NT2/D1 (cell line): ENCODE results near the gene FLII.
"Not testable (repeated sequence)": the region's sequence is repeated elsewhere in the genome, so short reads cannot be mapped to it uniquely, and the experiment has no call there.

Experiments
- DNase-seq: peaks from one replicate; pipeline ENCODE4 v3.0.0-alpha.2; 2011; ENCODE audit warnings: low read depth, low spot score
- H3K27me3 ChIP-seq: 2 replicates; pipeline ENCODE4 v1.6.0; 2011; ENCODE audit warnings: mild to moderate bottlenecking; ENCODE audit not compliant: insufficient read length, insufficient read depth
- H3K36me3 ChIP-seq: 2 replicates; pipeline ENCODE4 v1.6.1; 2011; ENCODE audit warnings: mild to moderate bottlenecking, low read length, mixed read lengths; ENCODE audit not compliant: insufficient read depth, insufficient read length
- H3K4me1 ChIP-seq: 2 replicates; pipeline ENCODE4 v1.5.1; 2011; ENCODE audit not compliant: insufficient read depth, insufficient read length
- H3K4me3 ChIP-seq: 2 replicates; pipeline ENCODE4 v1.5.1; 2011; ENCODE audit warnings: low read depth; ENCODE audit not compliant: insufficient read length
- H3K9ac ChIP-seq: 2 replicates; pipeline ENCODE4 v1.6.0; 2011; ENCODE audit warnings: low read depth; ENCODE audit not compliant: insufficient read length
- H3K9me3 ChIP-seq: 2 replicates; pipeline ENCODE4 v1.5.1; 2011; ENCODE audit warnings: mild to moderate bottlenecking, low read length; ENCODE audit not compliant: insufficient read depth
- SUZ12 ChIP-seq: IDR thresholded peaks from 2 replicates; pipeline ENCODE4 v1.6.1; 2011; ENCODE audit not compliant: insufficient read length, insufficient read depth; ENCODE audit errors: extremely low read depth
- YY1 ChIP-seq: IDR thresholded peaks from 2 replicates; pipeline ENCODE4 v1.6.1; 2011; ENCODE audit not compliant: insufficient read length, insufficient read depth
- ZNF274 ChIP-seq: IDR thresholded peaks from 2 replicates; pipeline ENCODE4 v1.6.1; 2011; ENCODE audit warnings: mild to moderate bottlenecking, low read depth, low read length

The FLII gene

DNA sequence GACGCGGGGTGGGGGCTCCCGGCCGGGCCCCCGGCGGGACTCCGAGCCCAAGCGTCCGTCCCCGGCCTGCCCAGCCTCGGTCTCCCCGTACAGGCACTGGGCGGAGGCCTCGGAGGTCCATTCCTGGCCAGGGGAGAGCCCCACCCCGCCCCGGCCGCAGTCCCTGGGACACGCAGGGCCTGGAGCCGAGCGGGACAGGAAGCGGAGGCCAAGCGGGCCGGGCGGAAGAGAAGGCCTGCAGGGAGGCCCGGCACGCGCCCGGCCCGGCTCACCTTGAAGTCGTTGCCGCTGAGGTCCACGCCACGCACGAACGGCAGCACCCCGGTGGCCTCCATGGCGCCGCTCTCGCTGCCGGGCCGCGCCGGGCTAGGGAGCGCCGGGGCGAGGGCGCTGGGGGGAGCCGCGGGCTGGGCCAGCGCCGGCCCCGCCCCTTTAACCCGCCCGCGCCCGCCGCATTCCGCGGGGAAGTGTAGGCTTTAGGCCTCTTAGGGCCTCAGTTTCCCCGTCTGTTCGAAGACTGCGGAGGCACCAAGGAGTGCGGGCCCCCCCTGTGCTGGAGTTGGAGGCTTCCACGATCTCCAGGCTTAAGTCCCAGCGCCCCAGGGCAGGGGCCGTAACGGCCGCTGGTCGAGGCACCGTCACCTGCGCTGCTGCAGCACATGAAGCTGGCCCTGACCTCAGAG lies at the start of gene FLII:
Gene FLII, minus strand, starts transcription at position 383 of the 683 bp plus-strand sequence. Its CDS starts 48 bp downstream, at position 335.
- Histone ChIP-seq H3K4me1 (no peaks in the 10 kb centered on the region), H3K27me3 (no peaks in the 10 kb centered on the region), H3K9ac (peak within 1 kb of the TSS; percentile 87), H3K4me3 (peak within 1 kb of the TSS; percentile 78), H3K9me3 (no peaks in the 10 kb centered on the region), H3K36me3 (peaks cover 45% of the 10 kb centered on the region)
- TF ChIP-seq SUZ12, result no peak
- no peak for TF ChIP-seq YY1
- no peak for TF ChIP-seq ZNF274
- no peak for DNase-seq

DNA sequence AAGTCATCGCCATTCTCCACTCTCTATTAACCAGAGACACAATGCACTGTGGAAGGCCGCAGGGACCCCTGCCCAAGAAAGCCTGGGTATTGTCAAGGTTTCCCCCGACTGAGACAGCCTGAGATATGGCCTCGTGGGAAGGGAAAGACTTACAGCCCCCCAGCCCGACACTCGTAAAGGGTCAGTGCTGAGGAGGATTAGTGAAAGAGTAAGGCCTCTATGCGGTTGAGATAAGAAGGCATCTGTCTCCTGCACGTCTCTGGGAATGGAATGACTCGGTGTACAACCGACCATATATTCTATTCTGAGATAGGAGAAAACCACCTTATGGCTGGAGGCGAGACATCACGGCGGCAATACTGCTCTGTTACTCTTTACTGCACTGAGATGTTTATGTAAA lies 44.7 kb upstream of the FLII start:
- not testable (repeated sequence) for DNase-seq, H3K27me3 ChIP-seq, H3K9ac ChIP-seq, H3K4me1 ChIP-seq, H3K4me3 ChIP-seq, H3K9me3 ChIP-seq
- peaks cover 84% of the 10 kb centered on the region for H3K36me3 ChIP-seq

DNA sequence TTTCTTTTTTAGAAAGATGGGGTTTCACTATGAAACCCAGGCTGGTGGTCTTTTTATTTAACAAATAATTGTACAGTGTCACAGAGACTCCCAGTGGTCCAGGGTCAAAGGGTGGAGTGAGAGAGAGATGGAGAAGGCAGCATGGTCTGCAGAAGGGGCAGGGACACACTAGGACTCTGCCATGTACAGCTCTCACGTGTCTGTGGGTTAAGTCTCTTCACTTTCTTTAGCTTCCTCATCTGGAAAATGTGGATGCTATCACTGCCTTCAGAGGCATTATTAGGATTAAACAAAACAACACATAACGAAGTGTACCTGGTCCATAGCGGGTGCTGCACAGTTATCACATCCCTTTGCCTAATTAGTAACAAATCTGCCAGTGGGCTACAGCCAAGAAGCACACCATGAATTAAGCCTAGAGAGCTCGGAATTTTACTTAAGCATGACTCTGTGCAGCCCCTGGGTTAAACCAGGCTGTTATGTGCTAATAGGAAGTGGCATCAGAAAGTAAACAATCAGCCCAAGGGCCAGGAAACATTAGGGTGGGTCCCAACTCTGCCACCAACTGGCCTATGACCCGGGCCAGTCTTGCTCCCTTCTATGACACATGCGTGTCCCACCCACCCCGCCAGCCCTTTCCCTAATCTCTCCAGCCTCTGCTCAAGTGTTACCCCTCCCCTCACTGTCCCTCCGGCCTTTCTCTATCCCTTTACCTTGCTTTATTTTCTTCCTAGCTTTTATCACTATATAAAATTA lies 42.4 kb upstream of the FLII start:
- no peak overlapping the region for H3K9ac ChIP-seq
- H3K9me3 ChIP-seq, result no peaks in the 10 kb centered on the region; the same call in 1 of the 2 replicates
- H3K36me3 ChIP-seq, result peaks cover 73% of the 10 kb centered on the region

DNA sequence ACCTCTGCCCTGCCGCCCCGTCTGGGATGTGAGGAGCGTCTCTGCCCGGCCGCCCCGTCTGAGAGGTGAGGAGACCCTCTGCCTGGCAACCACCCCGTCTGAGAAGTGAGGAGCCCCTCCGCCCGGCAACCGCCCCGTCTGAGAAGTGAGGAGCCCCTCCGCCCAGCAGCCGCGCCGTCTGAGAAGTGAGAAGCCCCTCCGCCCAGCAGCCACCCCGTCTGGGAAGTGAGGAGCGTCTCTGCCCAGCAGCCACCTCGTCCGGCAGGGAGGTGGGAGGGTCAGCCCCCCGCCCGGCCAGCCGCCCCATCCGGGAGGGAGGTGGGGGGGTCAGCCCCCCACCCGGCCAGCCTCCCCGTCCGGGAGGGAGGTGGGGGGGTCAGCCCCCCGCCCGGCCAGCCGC lies 39.5 kb upstream of the FLII start:
- H3K9me3 ChIP-seq, H3K4me3 ChIP-seq, DNase-seq, H3K27me3 ChIP-seq, H3K4me1 ChIP-seq, H3K9ac ChIP-seq: not testable (repeated sequence)
- H3K36me3 ChIP-seq, result peaks cover 71% of the 10 kb centered on the region

More for the DNA sequence above, 42.4 kb upstream of the FLII start:
- TF ChIP-seq YY1 (no peak), SUZ12 (no peak), ZNF274 (no peak)
- Histone ChIP-seq H3K4me1 (no peaks in the 10 kb centered on the region), H3K4me3 (no peak overlapping the region), H3K27me3 (no peaks in the 10 kb centered on the region)
- DNase-seq, result no peak

DNA sequence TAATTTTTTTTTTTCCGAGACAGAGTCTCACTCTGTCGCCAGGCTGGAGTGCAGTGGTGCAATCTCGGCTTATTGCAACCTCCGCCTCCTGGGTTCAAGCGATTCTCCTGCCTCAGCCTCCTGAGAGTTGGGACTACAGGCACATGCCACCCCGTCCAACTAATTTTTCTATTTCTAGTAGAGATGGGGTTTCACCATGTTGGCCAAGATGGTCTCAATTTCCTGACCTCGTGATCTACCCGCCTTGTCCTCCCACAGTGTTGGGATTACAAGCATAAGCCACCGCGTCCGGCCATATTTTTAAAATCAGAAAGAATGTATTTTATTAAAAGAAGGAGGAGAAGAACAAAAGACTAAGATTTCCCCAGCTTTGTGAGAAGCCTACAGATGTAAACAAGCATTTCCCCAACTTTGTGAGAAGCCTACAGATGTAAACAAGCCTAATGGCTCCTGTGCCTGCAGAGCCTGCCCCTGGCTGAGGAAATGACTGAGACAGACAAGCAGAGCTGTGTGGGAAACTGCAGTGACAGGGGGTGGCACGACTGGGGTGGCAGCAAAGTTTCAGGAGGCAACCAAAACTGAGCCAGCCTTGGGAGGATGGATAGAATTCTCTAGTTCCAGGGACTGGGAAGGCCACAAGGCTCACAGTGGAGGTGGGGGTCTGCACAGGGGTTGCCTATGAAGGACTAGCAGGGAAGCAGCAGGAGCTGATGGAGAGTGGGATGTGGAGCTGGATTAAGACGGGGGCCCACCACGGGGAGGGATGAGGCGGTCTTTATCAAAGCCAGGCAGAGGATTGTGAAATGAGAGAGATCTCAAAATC lies 33.4 kb upstream of the FLII start:
- no peaks in the 10 kb centered on the region for H3K9me3 ChIP-seq
- no peaks in the 10 kb centered on the region for H3K27me3 ChIP-seq
- no peak for DNase-seq
- H3K4me1 ChIP-seq, result no peaks in the 10 kb centered on the region
- TF ChIP-seq YY1 (no peak), SUZ12 (no peak), ZNF274 (no peak)
- peaks cover 83% of the 10 kb centered on the region for H3K36me3 ChIP-seq
- no peak overlapping the region for H3K9ac ChIP-seq
- no peak overlapping the region for H3K4me3 ChIP-seq

DNA sequence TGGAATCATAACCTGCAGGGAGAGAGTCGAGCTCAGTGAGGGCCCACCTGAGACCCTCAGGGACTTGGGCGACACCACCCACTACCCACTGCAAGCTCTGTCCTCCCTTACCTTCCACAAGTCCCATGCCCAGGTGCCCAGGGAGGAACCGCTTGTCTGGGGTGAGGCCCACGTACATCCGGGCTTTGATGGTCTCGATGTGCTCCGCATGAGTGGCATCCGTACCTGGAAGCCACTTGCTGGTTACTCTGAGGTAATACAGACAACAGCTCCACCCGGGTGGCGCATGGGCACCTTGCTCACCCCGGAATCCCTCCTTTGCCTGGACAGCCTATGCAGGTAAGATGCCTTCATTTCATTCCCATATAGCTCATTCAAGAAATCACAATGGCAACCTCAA lies 26.8 kb upstream of the FLII start:
- no peak overlapping the region for H3K4me3 ChIP-seq
- peaks cover 83% of the 10 kb centered on the region for H3K36me3 ChIP-seq
- TF ChIP-seq ZNF274 (no peak), SUZ12 (no peak), YY1 (no peak)
- no peaks in the 10 kb centered on the region for H3K4me1 ChIP-seq
- no peak overlapping the region for H3K9ac ChIP-seq
- DNase-seq, result no peak
- no peaks in the 10 kb centered on the region for H3K27me3 ChIP-seq
- H3K9me3 ChIP-seq, result no peaks in the 10 kb centered on the region

DNA sequence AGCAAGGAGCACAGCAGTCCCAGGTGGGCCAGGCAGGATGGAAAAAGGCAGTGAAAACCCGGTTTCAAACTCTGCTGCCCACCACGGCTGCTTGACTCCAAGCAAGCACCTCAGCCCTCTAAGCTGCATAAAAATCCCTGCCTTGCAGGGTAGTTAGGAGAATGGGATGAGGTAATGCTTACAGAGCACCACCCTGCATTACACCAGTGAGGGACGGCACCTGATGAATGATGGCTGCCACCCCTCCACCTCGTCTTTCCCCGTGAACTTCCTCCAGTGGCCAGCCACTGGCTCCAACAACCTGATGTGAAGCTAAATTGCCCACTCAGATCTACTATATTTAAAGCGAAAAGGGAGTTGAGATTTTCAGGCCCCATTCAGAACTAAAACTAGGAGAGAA lies 23.2 kb upstream of the FLII start:
- no peaks in the 10 kb centered on the region for H3K4me1 ChIP-seq
- no peak for DNase-seq
- H3K9ac ChIP-seq, result no peak overlapping the region
- H3K36me3 ChIP-seq, result peaks cover 81% of the 10 kb centered on the region
- no peaks in the 10 kb centered on the region for H3K9me3 ChIP-seq
- TF ChIP-seq ZNF274, result no peak
- no peak for TF ChIP-seq YY1
- no peak for TF ChIP-seq SUZ12
- H3K4me3 ChIP-seq, result no peak overlapping the region
- H3K27me3 ChIP-seq, result no peaks in the 10 kb centered on the region
